Measurements from ENCODE around the gene GATAD2B.

GATAD2B gene

GRCh38 chr1:153805886-153806719, 116.7 kb downstream of the GATAD2B start:
- peak overlapping the region; percentile 65 for H3K4me2 ChIP-seq
- H2AFZ ChIP-seq (ENCODE audit: low read depth), result no peak overlapping the region
- peaks cover 52% of the 10 kb centered on the region for H3K4me1 ChIP-seq (ENCODE audit: low read depth, poor library complexity, severe bottlenecking)
- H3K79me2 ChIP-seq (ENCODE audit: insufficient read depth, low read depth), result no peaks in the 10 kb centered on the region
- H4K20me1 ChIP-seq (ENCODE audit: insufficient read depth), result peaks cover 22% of the 10 kb centered on the region
- no peak overlapping the region for H3K9ac ChIP-seq
- H3K27me3 ChIP-seq (ENCODE audit: insufficient read depth, low read depth), result peaks cover 8% of the 10 kb centered on the region; the same call in 1 of the 2 replicates
- peak overlapping the region; percentile 19 for H3K4me3 ChIP-seq (IDR thresholded peaks at IDR 0.05; ENCODE audit: insufficient read depth, low read depth, low read length)
- H3K36me3 ChIP-seq (ENCODE audit: insufficient read depth), result no peaks in the 10 kb centered on the region
- no peak for TF ChIP-seq CTCF (conservative IDR thresholded peaks at IDR 0.05; ENCODE audit: low read depth, low read length)
- H3K27ac ChIP-seq, result peak overlapping the region; percentile 40; the same call in 1 of the 2 replicates

DNA sequence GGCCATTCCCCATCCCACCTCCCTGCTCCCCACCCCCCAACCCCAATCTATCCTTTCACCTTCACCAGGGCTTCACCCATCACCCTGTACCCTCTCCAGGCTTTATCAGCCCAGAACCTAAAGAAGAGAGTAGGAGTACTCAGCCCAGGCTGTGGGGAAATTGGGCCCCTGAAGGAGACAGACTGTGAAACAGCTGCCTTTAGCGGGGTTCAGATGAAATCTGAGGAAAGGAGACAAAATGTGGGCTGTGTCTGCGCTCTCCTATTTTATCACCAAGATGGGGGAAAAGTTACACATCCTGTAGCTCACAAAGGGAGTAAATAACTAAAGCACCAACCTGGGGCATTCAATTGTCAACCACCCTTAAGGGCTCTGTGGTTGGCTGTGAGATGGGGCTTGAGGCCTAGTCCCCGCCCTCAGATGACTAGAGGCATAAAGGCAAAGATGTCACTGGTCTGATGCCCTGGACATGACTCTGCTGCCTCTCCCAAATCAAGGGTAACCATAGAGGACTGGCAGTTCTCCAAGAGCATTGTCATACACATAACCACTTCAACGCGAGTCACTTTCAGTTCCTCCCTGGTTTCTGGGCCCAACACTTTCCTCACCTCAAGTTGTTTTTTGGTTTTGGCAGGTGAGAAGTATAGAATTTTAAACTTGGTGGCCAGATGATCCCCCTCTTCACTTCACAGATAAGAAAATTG, 117.6 kb downstream of the GATAD2B start:
- Histone ChIP-seq H3K4me3 (IDR thresholded peaks at IDR 0.05; ENCODE audit: insufficient read depth, low read depth, low read length) (peak overlapping the region; percentile 28), H3K9ac (no peak overlapping the region)

GRCh38 chr1:153804112-153804511, 118.7 kb downstream of the GATAD2B start:
- H3K27ac ChIP-seq, result no peak overlapping the region
- no peak overlapping the region for H3K9ac ChIP-seq
- H3K4me3 ChIP-seq (IDR thresholded peaks at IDR 0.05; ENCODE audit: insufficient read depth, low read depth, low read length), result no peak overlapping the region
- H3K4me2 ChIP-seq, result peak overlapping the region; percentile 30; the same call in 1 of the 2 replicates
- peaks cover 52% of the 10 kb centered on the region for H3K4me1 ChIP-seq (ENCODE audit: low read depth, poor library complexity, severe bottlenecking)
- TF ChIP-seq CTCF (conservative IDR thresholded peaks at IDR 0.05; ENCODE audit: low read depth, low read length), result no peak
- no peaks in the 10 kb centered on the region for H3K79me2 ChIP-seq (ENCODE audit: insufficient read depth, low read depth)
- peaks cover 8% of the 10 kb centered on the region; the same call in 1 of the 2 replicates for H3K27me3 ChIP-seq (ENCODE audit: insufficient read depth, low read depth)
- H4K20me1 ChIP-seq (ENCODE audit: insufficient read depth), result peaks cover 22% of the 10 kb centered on the region
- H2AFZ ChIP-seq (ENCODE audit: low read depth), result no peak overlapping the region
- no peaks in the 10 kb centered on the region for H3K36me3 ChIP-seq (ENCODE audit: insufficient read depth)

More for the DNA sequence above, 117.6 kb downstream of the GATAD2B start:
- Histone ChIP-seq H3K36me3 (ENCODE audit: insufficient read depth) (no peaks in the 10 kb centered on the region), H3K27me3 (ENCODE audit: insufficient read depth, low read depth) (peaks cover 8% of the 10 kb centered on the region; the same call in 1 of the 2 replicates), H4K20me1 (ENCODE audit: insufficient read depth) (peaks cover 22% of the 10 kb centered on the region), H2AFZ (ENCODE audit: low read depth) (no peak overlapping the region), H3K4me2 (peak overlapping the region; percentile 65), H3K79me2 (ENCODE audit: insufficient read depth, low read depth) (no peaks in the 10 kb centered on the region), H3K4me1 (ENCODE audit: low read depth, poor library complexity, severe bottlenecking) (peaks cover 52% of the 10 kb centered on the region), H3K27ac (peak overlapping the region; percentile 40; the same call in 1 of the 2 replicates)
- TF ChIP-seq CTCF (conservative IDR thresholded peaks at IDR 0.05; ENCODE audit: low read depth, low read length), result no peak

DNA sequence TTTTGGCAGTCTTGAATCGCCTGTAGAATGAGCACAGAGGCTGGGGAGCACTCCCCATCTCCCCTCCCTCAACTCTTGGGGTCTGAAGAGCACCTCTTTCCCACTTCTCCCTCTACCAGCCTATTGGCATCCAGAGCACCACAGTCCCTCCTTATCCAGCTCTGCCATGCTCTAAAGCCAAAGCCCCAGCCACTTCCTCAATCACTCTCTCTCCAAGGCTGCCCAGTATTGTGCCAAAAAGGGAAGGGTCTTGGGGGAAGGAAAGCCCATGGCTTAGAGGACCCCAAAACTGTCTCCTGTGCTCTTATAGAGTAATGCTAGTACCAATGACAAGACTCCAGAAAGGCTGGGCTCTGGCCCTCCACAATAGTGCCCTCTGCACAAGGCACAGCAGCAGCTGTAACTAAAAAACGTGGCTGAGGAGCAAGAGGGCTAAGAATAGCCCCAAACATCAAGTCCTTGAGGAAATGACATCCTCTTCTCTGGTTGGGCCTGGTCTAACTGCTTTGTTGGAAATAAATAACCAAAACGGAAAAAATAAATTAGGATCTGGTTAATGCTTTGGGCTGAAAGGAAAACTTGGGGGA, 119.2 kb downstream of the GATAD2B start:
- Histone ChIP-seq H4K20me1 (ENCODE audit: insufficient read depth) (peaks cover 22% of the 10 kb centered on the region), H3K36me3 (ENCODE audit: insufficient read depth) (no peaks in the 10 kb centered on the region), H3K4me2 (no peak overlapping the region), H3K27ac (no peak overlapping the region), H3K9ac (no peak overlapping the region), H3K79me2 (ENCODE audit: insufficient read depth, low read depth) (no peaks in the 10 kb centered on the region), H2AFZ (ENCODE audit: low read depth) (no peak overlapping the region), H3K27me3 (ENCODE audit: insufficient read depth, low read depth) (peaks cover 8% of the 10 kb centered on the region; the same call in 1 of the 2 replicates), H3K4me1 (ENCODE audit: low read depth, poor library complexity, severe bottlenecking) (peaks cover 52% of the 10 kb centered on the region), H3K4me3 (IDR thresholded peaks at IDR 0.05; ENCODE audit: insufficient read depth, low read depth, low read length) (no peak overlapping the region)
- TF ChIP-seq CTCF (conservative IDR thresholded peaks at IDR 0.05; ENCODE audit: low read depth, low read length), result no peak
